ENCODE measurements around the gene CLNK. TPM values are rescaled to one million over a fixed set of nuclear protein-coding genes. Genes with fewer than 3 reads are reported as not detected.

CLNK gene
- total and polyA plus RNA-seq, 12 donors: 0.15 to 0.62 TPM; not detected in 10

- Histone ChIP-seq H3K27me3 (no peaks in the 10 kb centered on the region), H3K9me3 (peaks cover 0 to 3% (median 0%) of the 10 kb centered on the region in 11 donors), H3K4me3 (no peak overlapping the region), H3K27ac (no peak overlapping the region), H3K36me3 (no peaks in the 10 kb centered on the region), H3K4me1 (no peaks in the 10 kb centered on the region)
- no peak for ATAC-seq
- TF ChIP-seq CTCF (IDR thresholded peaks at IDR 0.05): no peak
- WGBS, 2 donors: 81 to 96% methylated on average over 2 of the region's 2 CpGs
- intact Hi-C loops (cut with DNase I): no loop called here
- DNase-seq: no peak
Measured at GRCh38 chr4:10612476-10612875, 72.1 kb downstream of the CLNK start.

- no peak overlapping the region for H3K4me3 ChIP-seq
Measured at GRCh38 chr4:10611673-10612072, 72.9 kb downstream of the CLNK start.

GRCh38 chr4:10608501-10609219 lies 75.9 kb downstream of the CLNK start:
- Histone ChIP-seq H3K27ac (no peak overlapping the region), H3K36me3 (no peaks in the 10 kb centered on the region), H3K4me3 (no peak overlapping the region), H3K4me1 (no peaks in the 10 kb centered on the region), H3K27me3 (no peaks in the 10 kb centered on the region), H3K9me3 (peaks cover 0 to 3% (median 0%) of the 10 kb centered on the region in 11 donors)
- intact Hi-C loops (cut with DNase I): loop anchor here in 1 of 10 donors (10.0 kb wide), 1 partner anchor 816 kb away; the partner anchor contains the start of gene HS3ST1
- 75 to 78% methylated on average over 10 of the region's 10 CpGs for WGBS, 2 donors
- no peak for TF ChIP-seq CTCF (IDR thresholded peaks at IDR 0.05)
- DNase-seq (no peak), ATAC-seq (no peak)

More at GRCh38 chr4:10611673-10612072, 72.9 kb downstream of the CLNK start:
- H3K9me3 ChIP-seq: peaks cover 0 to 3% (median 0%) of the 10 kb centered on the region in 11 donors
- intact Hi-C loops (cut with DNase I): no loop called here
- TF ChIP-seq CTCF (IDR thresholded peaks at IDR 0.05): no peak
- peak in 2 of 8 donors; percentile 39 to 65 for ATAC-seq
- 18 to 45% methylated on average over 3 of the region's 3 CpGs for WGBS, 2 donors
- DNase-seq: no peak
- no peaks in the 10 kb centered on the region for H3K4me1 ChIP-seq
- no peak overlapping the region for H3K27ac ChIP-seq
- no peaks in the 10 kb centered on the region for H3K36me3 ChIP-seq
- no peaks in the 10 kb centered on the region for H3K27me3 ChIP-seq

GRCh38 chr4:10607206-10607605 lies 77.4 kb downstream of the CLNK start:
- no peak for ATAC-seq

More at GRCh38 chr4:10607206-10607605, 77.4 kb downstream of the CLNK start:
- no peak overlapping the region for H3K4me3 ChIP-seq
- no peak for DNase-seq
- TF ChIP-seq CTCF (IDR thresholded peaks at IDR 0.05): no peak
- H3K27me3 ChIP-seq: no peaks in the 10 kb centered on the region
- 65 to 67% methylated on average over 3 of the region's 3 CpGs for whole genome bisulfite sequencing, 2 donors
- intact Hi-C loops (cut with DNase I): loop anchor here in 1 of 10 donors (10.0 kb wide), 1 partner anchor 818 kb away; the partner anchor contains the start of gene HS3ST1
- no peaks in the 10 kb centered on the region for H3K9me3 ChIP-seq
- no peaks in the 10 kb centered on the region for H3K36me3 ChIP-seq
- H3K27ac ChIP-seq: no peak overlapping the region
- no peaks in the 10 kb centered on the region for H3K4me1 ChIP-seq
